ENCODE data around the gene FADS3. TPM values are rescaled to one million over a fixed set of nuclear protein-coding genes. Genes with fewer than 3 reads are reported as not detected.
A peak's percentile ranks its signal among the peaks of the same experiment; 100 is the strongest.

Gene FADS3
- total and polyA plus RNA-seq, 2 donors (not counting 1 experiment from before 2014, with no cell fraction given): 225 to 256 TPM

DNA sequence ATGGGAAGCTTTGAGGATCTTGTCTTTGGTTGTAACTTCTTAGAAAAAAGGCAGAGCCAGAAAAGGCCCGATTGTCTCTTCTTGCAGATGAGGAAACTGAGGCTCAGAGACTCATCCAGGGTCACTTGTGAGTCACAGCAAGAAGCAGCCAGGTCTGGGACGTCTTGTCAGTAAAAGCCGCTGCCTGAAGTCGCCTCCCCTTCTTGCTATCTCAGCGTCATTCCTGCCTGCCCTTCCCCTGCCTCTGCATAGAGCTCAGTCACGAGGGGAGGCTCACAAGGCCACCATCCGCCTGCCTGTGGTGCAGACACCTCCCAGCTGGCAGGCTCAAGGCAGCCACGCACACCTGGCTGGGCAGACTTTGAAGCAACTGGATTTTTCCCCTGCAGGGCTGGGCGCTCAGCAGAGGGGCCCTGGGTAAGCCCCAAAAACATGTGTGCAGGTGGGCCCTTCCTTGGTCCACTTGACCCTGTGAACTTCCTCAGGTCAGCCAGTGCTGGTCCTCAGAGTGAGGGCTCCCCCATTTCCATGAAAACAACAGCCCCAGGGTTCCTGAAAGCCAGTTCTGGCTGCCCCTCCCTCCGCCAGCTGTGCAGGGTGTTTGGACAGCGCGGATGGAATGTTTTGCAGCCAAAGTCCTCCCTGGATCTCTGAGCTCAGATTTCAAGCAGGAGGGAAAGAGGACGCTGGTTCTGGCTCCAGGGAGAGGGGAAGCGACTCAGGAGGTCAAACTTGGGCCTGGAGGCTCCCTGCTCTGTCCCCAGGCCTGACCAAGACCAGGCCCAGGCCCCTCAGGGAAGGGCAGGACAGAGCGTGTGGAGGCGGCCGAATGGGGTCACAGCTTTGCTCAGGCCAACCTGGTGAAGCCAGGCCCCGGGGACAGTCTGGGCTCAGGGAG lies 32.1 kb upstream of the FADS3 start:
- Mint-ChIP-seq H3K27me3 (peaks cover 39% of the 10 kb centered on the region), H3K27ac (no peak overlapping the region), H3K4me1 (peaks cover 5% of the 10 kb centered on the region), H3K9me3 (ENCODE audit: insufficient read depth) (no peaks in the 10 kb centered on the region), H3K4me3 (no peak overlapping the region)
- Histone ChIP-seq H3K27me3 (replicated peaks in 1 of 4; ENCODE audit: control extremely low read depth in 1 of 4, control insufficient read depth in 3 of 4, insufficient read depth in 4 of 4, low read length in 3 of 4) (peaks cover 0 to 19% (median 5%) of the 10 kb centered on the region in 4 experiments), H2AFZ (ENCODE audit: insufficient read depth, low read depth, low read length, poor library complexity, severe bottlenecking) (no peak overlapping the region), H3K79me2 (ENCODE audit: control insufficient read depth, insufficient read depth, low read length) (no peaks in the 10 kb centered on the region), H3K4me1 (ENCODE audit: control insufficient read depth in 2 of 2, insufficient read depth in 2 of 2, low read length in 2 of 2) (no peaks in the 10 kb centered on the region), H4K20me1 (ENCODE audit: control insufficient read depth, insufficient read depth, low read length, poor library complexity, severe bottlenecking) (no peaks in the 10 kb centered on the region), H3K4me3 (ENCODE audit: control extremely low read depth in 1 of 5, extremely low read depth in 1 of 5, insufficient read depth in 1 of 5, low read depth in 2 of 5, low read length in 4 of 5) (no peak overlapping the region), H3K27ac (ENCODE audit: low read length in 2 of 2) (no peak overlapping the region), H3K4me2 (replicated peaks; ENCODE audit: low read depth, low read length, poor library complexity, severe bottlenecking) (no peak overlapping the region), H3K9ac (ENCODE audit: low read length) (no peak overlapping the region), H3K36me3 (replicated peaks in 1 of 2; ENCODE audit: control extremely low read depth in 1 of 2, control insufficient read depth in 1 of 2, extremely low read depth in 1 of 2, insufficient read depth in 2 of 2, low read length in 1 of 2) (no peaks in the 10 kb centered on the region), H3K9me3 (ENCODE audit: control extremely low read depth in 1 of 3, control insufficient read depth in 2 of 3, insufficient read depth in 1 of 3, low read length in 2 of 3) (peaks cover 0 to 7% (median 0%) of the 10 kb centered on the region in 3 donors)
- TF ChIP-seq CTCF (IDR thresholded peaks at IDR 0.05): no peak
- TF ChIP-seq EZH2 (IDR thresholded peaks at IDR 0.05; ENCODE audit: borderline replicate concordance, insufficient read depth, low read depth, low read length, poor library complexity, severe bottlenecking): no peak
- CTCF ChIA-PET: interaction anchor here (0.7 to 1.2 kb wide), 2 partner anchors 24 to 25 kb away, joined by 3 read pairs; no protein-coding TSS in a partner anchor
- intact Hi-C loops (cut with micrococcal nuclease): no loop called here
- ATAC-seq (ENCODE audit: low read depth): no peak
- peak; percentile 8 for DNase-seq
- POLR2A ChIA-PET: no interaction called here
- 76% methylated on average over 18 of the region's 18 CpGs for WGBS (ENCODE audit: insufficient coverage)

DNA sequence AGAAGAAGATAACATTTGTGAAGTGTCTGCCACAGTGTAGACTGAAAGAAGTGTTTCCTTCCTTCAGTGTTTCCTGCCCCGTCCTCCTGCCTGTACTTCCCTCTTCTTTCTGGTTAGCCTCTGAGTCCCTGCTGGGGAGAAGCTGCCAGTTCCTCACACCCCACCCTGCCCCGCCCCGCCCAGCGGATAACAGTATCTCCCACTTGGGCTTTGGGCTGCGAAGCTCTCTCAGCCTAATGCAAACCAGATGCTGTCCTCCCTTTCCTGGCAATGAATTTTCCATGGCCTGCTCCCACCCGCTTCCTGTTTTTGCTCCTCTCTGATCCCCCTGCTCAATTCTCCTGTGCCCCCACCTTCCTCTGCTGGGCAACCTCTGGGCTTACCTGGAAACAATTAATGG lies 31.2 kb upstream of the FADS3 start:
- Mint-ChIP-seq H3K4me3 (no peak overlapping the region), H3K9me3 (ENCODE audit: insufficient read depth) (no peaks in the 10 kb centered on the region), H3K27me3 (peaks cover 45% of the 10 kb centered on the region), H3K4me1 (peaks cover 14% of the 10 kb centered on the region), H3K27ac (no peak overlapping the region)
- ATAC-seq (ENCODE audit: low read depth) (no peak), DNase-seq (peak; percentile 6)
- Histone ChIP-seq H3K4me2 (replicated peaks; ENCODE audit: low read depth, low read length, poor library complexity, severe bottlenecking) (no peak overlapping the region), H3K9me3 (ENCODE audit: control extremely low read depth in 1 of 3, control insufficient read depth in 2 of 3, insufficient read depth in 1 of 3, low read length in 2 of 3) (peaks cover 0 to 7% (median 0%) of the 10 kb centered on the region in 3 donors), H3K79me2 (ENCODE audit: control insufficient read depth, insufficient read depth, low read length) (no peaks in the 10 kb centered on the region), H2AFZ (ENCODE audit: insufficient read depth, low read depth, low read length, poor library complexity, severe bottlenecking) (no peak overlapping the region), H3K4me1 (ENCODE audit: control insufficient read depth in 2 of 2, insufficient read depth in 2 of 2, low read length in 2 of 2) (peaks cover 4 to 7% of the 10 kb centered on the region in 2 donors), H3K36me3 (replicated peaks in 1 of 2; ENCODE audit: control extremely low read depth in 1 of 2, control insufficient read depth in 1 of 2, extremely low read depth in 1 of 2, insufficient read depth in 2 of 2, low read length in 1 of 2) (no peaks in the 10 kb centered on the region), H3K27ac (ENCODE audit: low read length in 2 of 2) (no peak overlapping the region), H3K4me3 (ENCODE audit: control extremely low read depth in 1 of 5, extremely low read depth in 1 of 5, insufficient read depth in 1 of 5, low read depth in 2 of 5, low read length in 4 of 5) (no peak overlapping the region), H3K9ac (ENCODE audit: low read length) (no peak overlapping the region), H4K20me1 (ENCODE audit: control insufficient read depth, insufficient read depth, low read length, poor library complexity, severe bottlenecking) (no peaks in the 10 kb centered on the region), H3K27me3 (replicated peaks in 1 of 4; ENCODE audit: control extremely low read depth in 1 of 4, control insufficient read depth in 3 of 4, insufficient read depth in 4 of 4, low read length in 3 of 4) (peaks cover 0 to 28% (median 13%) of the 10 kb centered on the region in 4 experiments)
- no peak for TF ChIP-seq EZH2 (IDR thresholded peaks at IDR 0.05; ENCODE audit: borderline replicate concordance, insufficient read depth, low read depth, low read length, poor library complexity, severe bottlenecking)
- no peak for TF ChIP-seq CTCF (IDR thresholded peaks at IDR 0.05)
- intact Hi-C loops (cut with micrococcal nuclease): no loop called here
- WGBS (ENCODE audit: insufficient coverage): no CpG with 5 or more reads among the region's 6 CpGs
- ChIA-PET CTCF (interaction anchor here (0.7 kb wide), 1 partner anchor 179 kb away, joined by 3 read pairs; no protein-coding TSS in a partner anchor), POLR2A (no interaction called here)
